Endodermal cell (in vitro differentiated cells): ENCODE data around the gene CLEC4G. TPM values are rescaled to one million over a fixed set of nuclear protein-coding genes. Genes with fewer than 3 reads are reported as not detected.

Source experiments
- DNase-seq: peaks from one replicate; pipeline ENCODE4 v3.0.0-alpha.2; 2017
- H3K27ac ChIP-seq: 2 replicates; pipeline ENCODE4 v1.5.1; 2013; ENCODE audit warnings: mild to moderate bottlenecking, low read depth, low read length, moderate library complexity
- H3K27me3 ChIP-seq: 2 replicates; pipeline ENCODE4 v1.6.1; 2013; ENCODE audit warnings: mild to moderate bottlenecking, low read length, moderate library complexity; ENCODE audit not compliant: insufficient read depth, control insufficient read depth, poor library complexity, severe bottlenecking
- H3K36me3 ChIP-seq: 2 replicates; pipeline ENCODE4 v1.7.0; 2013; ENCODE audit warnings: mild to moderate bottlenecking, low read length, moderate library complexity; ENCODE audit not compliant: control insufficient read depth, insufficient read depth
- H3K4me1 ChIP-seq: one replicate; pipeline ENCODE4 v1.7.0; 2013; ENCODE audit warnings: low read length; ENCODE audit not compliant: control insufficient read depth, insufficient read depth
- H3K4me3 ChIP-seq: 2 replicates; pipeline ENCODE4 v1.5.1; 2013; ENCODE audit warnings: mild to moderate bottlenecking, low read length, moderate library complexity
- H3K9ac ChIP-seq: 2 replicates; pipeline ENCODE4 v1.6.1; 2013; ENCODE audit warnings: mild to moderate bottlenecking, low read length, moderate library complexity; ENCODE audit not compliant: poor library complexity, severe bottlenecking; ENCODE audit errors: extremely low read depth
- H3K9me3 ChIP-seq: 2 replicates; pipeline ENCODE4 v1.6.1; 2013; ENCODE audit warnings: mild to moderate bottlenecking, low read length, moderate library complexity; ENCODE audit not compliant: control insufficient read depth
- H3K27ac Mint-ChIP-seq: 2 replicates; pipeline ENCODE4 v1.8.0; 2020; ENCODE audit warnings: mixed read lengths
- H3K27me3 Mint-ChIP-seq: 2 replicates; pipeline ENCODE4 v1.8.0; 2021; ENCODE audit warnings: mild to moderate bottlenecking, mixed read lengths; ENCODE audit not compliant: insufficient read depth
- H3K36me3 Mint-ChIP-seq: 2 replicates; pipeline ENCODE4 v1.8.0; 2020; ENCODE audit warnings: low read depth, mixed read lengths
- H3K4me1 Mint-ChIP-seq: 2 replicates; pipeline ENCODE4 v1.8.0; 2020; ENCODE audit warnings: mixed read lengths
- H3K4me3 Mint-ChIP-seq: 2 replicates; pipeline ENCODE4 v1.8.0; 2020; ENCODE audit warnings: mild to moderate bottlenecking, moderate library complexity, mixed read lengths
- H3K9me3 Mint-ChIP-seq: 2 replicates; pipeline ENCODE4 v1.8.0; 2020; ENCODE audit warnings: mild to moderate bottlenecking, mixed read lengths
- WGBS, 2 experiments: methylation state at CpG; one replicate each; pipeline versions ENCODE4 v1.1.5 to v1.1.7; 2013; ENCODE audit warnings: missing lambda C conversion rate in 2 of 2, mixed read lengths in 1 of 2; ENCODE audit not compliant: insufficient coverage in 1 of 2, insufficient read length in 1 of 2; 5-methylcytosine and 5-hydroxymethylcytosine counted together
- total RNA-seq, 2 donors: library from RNA; stranded (reverse); fragmentation: NEBNext Ultra II Directional in 1 of 2; extraction: Animal tissue kit (Norgen Biotek cat#: 25700) in 1 of 2; gene quantifications; 2 replicates in 1 of 2; 3 replicates in 1 of 2; pipeline ENCODE4 v1.2.1, GENCODE V29; 2021
- TF ChIP-seq, protein P1 (sequence below): fragments of 200-600 bp; sonication (generic); conservative IDR thresholded peaks from 2 replicates; pipeline ENCODE4 v1.5.0; 2021; ENCODE audit warnings: antibody characterized with exemption, mild to moderate bottlenecking

CLEC4G gene
- total RNA-seq, 2 donors from 2014 or later = not detected

GRCh38 chr19:7678971-7679751 is 52.7 kb downstream of the CLEC4G start:
- no peaks in the 10 kb centered on the region for H3K4me1 ChIP-seq
- TF ChIP-seq, protein P1, sequence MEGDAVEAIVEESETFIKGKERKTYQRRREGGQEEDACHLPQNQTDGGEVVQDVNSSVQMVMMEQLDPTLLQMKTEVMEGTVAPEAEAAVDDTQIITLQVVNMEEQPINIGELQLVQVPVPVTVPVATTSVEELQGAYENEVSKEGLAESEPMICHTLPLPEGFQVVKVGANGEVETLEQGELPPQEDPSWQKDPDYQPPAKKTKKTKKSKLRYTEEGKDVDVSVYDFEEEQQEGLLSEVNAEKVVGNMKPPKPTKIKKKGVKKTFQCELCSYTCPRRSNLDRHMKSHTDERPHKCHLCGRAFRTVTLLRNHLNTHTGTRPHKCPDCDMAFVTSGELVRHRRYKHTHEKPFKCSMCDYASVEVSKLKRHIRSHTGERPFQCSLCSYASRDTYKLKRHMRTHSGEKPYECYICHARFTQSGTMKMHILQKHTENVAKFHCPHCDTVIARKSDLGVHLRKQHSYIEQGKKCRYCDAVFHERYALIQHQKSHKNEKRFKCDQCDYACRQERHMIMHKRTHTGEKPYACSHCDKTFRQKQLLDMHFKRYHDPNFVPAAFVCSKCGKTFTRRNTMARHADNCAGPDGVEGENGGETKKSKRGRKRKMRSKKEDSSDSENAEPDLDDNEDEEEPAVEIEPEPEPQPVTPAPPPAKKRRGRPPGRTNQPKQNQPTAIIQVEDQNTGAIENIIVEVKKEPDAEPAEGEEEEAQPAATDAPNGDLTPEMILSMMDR = no peak
- no peaks in the 10 kb centered on the region for H3K9me3 ChIP-seq
- H3K9ac ChIP-seq = no peak overlapping the region
- DNase-seq = no peak
- H3K36me3 ChIP-seq = peaks cover 13% of the 10 kb centered on the region
- Mint-ChIP-seq H3K4me1 (peaks cover 2% of the 10 kb centered on the region), H3K36me3 (peaks cover 15% of the 10 kb centered on the region), H3K27ac (peak overlapping the region; percentile 52), H3K9me3 (peaks cover under 1% of the 10 kb centered on the region), H3K4me3 (no peak overlapping the region), H3K27me3 (peaks cover 41% of the 10 kb centered on the region)
- no peak overlapping the region for H3K4me3 ChIP-seq
- peaks cover 28% of the 10 kb centered on the region for H3K27me3 ChIP-seq
- WGBS, 2 experiments = 79 to 84% methylated on average over 22 to 30 of the region's 30 CpGs
- no peak overlapping the region for H3K27ac ChIP-seq

Other genes with a start within 250 kb of the CLEC4G start
- gene PEX11G, start 243.1 kb downstream of the CLEC4G start, total RNA-seq = 1 to 10 TPM; 2.6 to 3.0 TPM
- gene ZNF358, start 216.0 kb downstream of the CLEC4G start, total RNA-seq = 10 to 100 TPM; 45.9 to 53.2 TPM
- 10 to 100 TPM; 18.0 to 21.4 TPM for gene MCOLN1, start 209.5 kb downstream of the CLEC4G start, total RNA-seq
- gene PNPLA6, start 196.4 kb downstream of the CLEC4G start, total RNA-seq = 100 to 1,000 TPM in 1 of 2 donors, 10 to 100 TPM in 1; 86.1 to 124 TPM
- gene CAMSAP3, start 136.2 kb downstream of the CLEC4G start, total RNA-seq = 10 to 100 TPM; 65.5 to 76.8 TPM
- 10 to 100 TPM; 44.3 to 46.6 TPM for gene XAB2, start 102.6 kb downstream of the CLEC4G start, total RNA-seq
- gene PET100, start 102.3 kb downstream of the CLEC4G start, total RNA-seq = 100 to 1,000 TPM; 149 to 182 TPM
- under 1 TPM in 1 of 2 donors, not detected in 1; 0.55 TPM for gene PCP2, start 98.4 kb downstream of the CLEC4G start, total RNA-seq
- 100 to 1,000 TPM; 119 to 126 TPM for gene STXBP2, start 95.0 kb downstream of the CLEC4G start, total RNA-seq
- gene RETN, start 63.1 kb downstream of the CLEC4G start, total RNA-seq = not detected
- gene MCEMP1, start 55.0 kb downstream of the CLEC4G start, total RNA-seq = not detected
- gene TRAPPC5, start 51.3 kb downstream of the CLEC4G start, total RNA-seq = 10 to 100 TPM; 64.6 to 93.1 TPM
- not detected for gene FCER2, start 30.0 kb downstream of the CLEC4G start, total RNA-seq
- gene CD209, start 15.4 kb upstream of the CLEC4G start, total RNA-seq = not detected
- gene CLEC4M, start 31.1 kb upstream of the CLEC4G start, total RNA-seq = not detected
- 1 to 10 TPM; 6.4 to 9.2 TPM for gene EVI5L, start 98.1 kb upstream of the CLEC4G start, total RNA-seq
- 10 to 100 TPM in 1 of 2 donors, 1 to 10 TPM in 1; 9.5 to 20.2 TPM for gene PRR36, start 142.3 kb upstream of the CLEC4G start, total RNA-seq
- gene LRRC8E, start 156.4 kb upstream of the CLEC4G start, total RNA-seq = 1 to 10 TPM; 2.8 to 3.4 TPM
- gene MAP2K7, start 171.8 kb upstream of the CLEC4G start, total RNA-seq = 10 to 100 TPM; 33.4 to 40.0 TPM
- 1 to 10 TPM in 1 of 2 donors, under 1 TPM in 1; 0.84 to 2.2 TPM for gene TGFBR3L, start 182.7 kb upstream of the CLEC4G start, total RNA-seq
- gene SNAPC2, start 188.2 kb upstream of the CLEC4G start, total RNA-seq = 10 to 100 TPM; 11.9 to 14.2 TPM
- 10 to 100 TPM; 60.1 to 87.2 TPM for gene CTXN1, start 194.0 kb upstream of the CLEC4G start, total RNA-seq
- gene TIMM44, start 211.6 kb upstream of the CLEC4G start, total RNA-seq = 10 to 100 TPM; 78.1 to 80.0 TPM